GM19395 (cell line): Measurements from ENCODE around the gene EPHA8.

ENCODE experiments used
- ATAC-seq: cut with Tn5 transposase; IDR thresholded peaks from one replicate; pipeline ENCODE4 v1.9.1; 2021; ENCODE audit warnings: mild to moderate bottlenecking, moderate library complexity; ENCODE audit not compliant: unreplicated experiment

EPHA8 gene

DNA sequence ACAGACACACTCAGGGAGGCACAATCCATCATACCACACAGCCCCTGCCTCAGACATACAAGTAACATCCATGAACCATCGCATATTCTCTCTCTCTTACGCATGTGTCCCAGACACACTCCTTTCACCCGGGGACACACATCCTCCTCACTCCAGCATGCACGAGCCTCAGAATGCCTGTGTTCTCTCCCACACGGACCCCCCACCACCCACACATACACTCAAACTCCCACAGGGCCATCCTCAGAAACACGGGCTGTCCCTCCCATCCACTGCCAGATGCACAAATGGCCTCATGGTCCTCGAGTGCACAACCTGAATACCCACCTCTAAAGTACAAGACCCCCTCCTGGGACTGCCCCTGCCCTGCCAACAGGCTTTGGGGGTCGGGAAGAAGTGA, 78.0 kb downstream of the EPHA8 start:
- ATAC-seq, result no peak

DNA sequence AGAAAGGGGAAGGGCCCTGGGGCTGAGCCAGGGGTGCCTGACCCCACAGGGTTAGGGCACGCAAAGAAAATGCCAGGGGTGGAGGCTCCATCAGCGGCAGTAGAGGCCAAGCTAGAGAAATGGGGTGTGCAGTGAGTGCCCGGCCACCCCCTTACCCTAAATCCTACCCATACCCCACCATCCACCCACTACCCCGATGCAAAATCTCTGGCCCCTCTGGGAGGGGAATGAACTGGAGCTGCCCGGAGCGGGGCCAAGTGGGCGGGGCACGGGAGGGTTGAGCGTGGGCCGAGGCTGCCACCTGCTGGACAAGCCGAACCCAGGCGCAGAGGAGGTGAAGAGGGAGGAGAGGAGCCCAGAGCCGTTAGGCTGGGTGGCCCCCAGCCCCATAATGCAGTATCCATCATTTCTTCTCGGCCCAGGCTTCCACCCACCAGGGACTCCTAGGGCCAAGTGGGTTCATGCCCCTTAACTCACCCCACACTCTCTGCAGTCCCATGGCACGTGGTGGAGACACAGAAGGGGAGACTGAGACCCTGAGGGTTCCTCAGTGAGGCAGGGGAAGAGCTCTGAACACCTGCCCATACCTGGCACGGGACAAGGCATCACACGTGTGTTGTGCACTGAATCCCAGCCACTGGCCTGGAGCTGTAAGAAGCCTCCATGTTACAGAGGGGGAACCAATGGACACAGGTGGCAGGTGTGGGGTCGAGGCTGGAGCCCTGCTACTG, 78.8 kb downstream of the EPHA8 start:
- no peak for ATAC-seq

DNA sequence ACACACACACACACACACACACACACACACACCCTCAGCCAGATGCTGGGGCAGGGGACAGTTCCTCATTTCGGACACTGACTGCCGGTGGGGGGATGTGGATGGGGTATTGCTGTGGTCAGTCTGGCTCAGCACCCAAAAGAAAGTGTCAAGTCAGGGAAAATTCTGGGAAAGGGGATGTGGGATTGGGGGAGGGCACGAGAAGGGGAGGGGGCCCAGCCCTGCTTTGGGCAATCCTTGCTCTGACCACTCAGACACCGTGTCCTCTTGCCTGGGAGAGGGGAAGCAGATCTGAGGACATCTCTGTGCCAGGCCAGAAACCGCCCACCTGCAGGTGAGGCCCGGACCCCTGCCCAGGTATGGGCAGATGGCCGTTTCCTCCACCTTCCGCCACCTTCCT, 80.1 kb downstream of the EPHA8 start, which contains the start of gene C1QC:
Gene C1QC (plus strand): TSS at position 253 of the 400 bp plus-strand sequence. CDS start 391 bp downstream, outside the sequence.
- no peak for ATAC-seq

DNA sequence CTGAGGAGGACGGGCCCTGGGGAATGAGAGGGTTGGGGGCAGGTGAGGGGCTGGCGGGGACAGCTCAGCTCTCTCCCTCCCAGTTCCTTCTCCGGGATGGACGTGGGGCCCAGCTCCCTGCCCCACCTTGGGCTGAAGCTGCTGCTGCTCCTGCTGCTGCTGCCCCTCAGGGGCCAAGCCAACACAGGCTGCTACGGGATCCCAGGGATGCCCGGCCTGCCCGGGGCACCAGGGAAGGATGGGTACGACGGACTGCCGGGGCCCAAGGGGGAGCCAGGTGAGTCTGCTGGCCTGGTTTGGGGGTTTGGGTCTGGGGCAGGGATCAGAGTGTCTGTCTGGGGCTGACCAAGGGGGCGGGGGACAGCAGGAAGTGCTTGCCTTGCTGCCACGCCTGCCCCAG, 80.6 kb downstream of the EPHA8 start:
- ATAC-seq, result no peak

DNA sequence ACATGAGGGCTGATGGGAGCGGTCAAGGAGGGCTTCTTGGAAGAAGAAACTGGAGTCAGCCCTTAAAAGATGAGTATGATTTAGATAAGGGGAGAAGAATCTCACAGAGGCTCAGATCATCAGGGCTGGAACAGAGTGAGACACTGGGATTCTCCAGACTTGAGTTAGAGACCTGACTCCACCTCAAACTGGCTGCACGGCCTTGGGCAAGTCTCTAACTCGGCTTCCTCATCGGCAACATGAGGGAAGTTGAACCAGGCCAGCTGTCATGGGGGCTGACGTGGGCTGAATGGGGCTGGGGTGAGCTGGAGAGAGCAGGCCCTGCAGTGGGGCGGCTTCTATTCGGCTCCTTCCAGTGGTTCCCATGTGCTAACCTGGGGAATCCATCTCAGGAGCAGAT, 82.6 kb downstream of the EPHA8 start:
- ATAC-seq, result no peak

DNA sequence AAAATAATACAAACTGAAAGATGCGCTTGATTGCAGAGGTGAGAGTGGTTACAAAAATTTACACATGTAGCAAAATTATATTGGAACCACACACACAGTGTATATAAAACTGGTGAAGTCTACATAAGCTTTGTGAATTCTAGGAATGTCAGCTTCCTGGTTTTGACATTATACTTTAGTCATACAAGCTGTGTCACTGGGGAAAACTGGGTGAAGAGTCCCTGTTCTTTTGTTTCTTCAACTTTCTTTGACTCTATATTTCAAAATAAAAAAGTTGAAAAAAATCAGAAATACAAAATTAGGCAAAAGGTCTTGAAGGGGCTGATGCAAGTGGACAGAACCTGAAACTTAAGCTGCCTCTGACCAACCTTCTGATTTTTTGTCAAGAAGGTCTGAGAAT, 83.1 kb downstream of the EPHA8 start:
- ATAC-seq, result no peak

DNA sequence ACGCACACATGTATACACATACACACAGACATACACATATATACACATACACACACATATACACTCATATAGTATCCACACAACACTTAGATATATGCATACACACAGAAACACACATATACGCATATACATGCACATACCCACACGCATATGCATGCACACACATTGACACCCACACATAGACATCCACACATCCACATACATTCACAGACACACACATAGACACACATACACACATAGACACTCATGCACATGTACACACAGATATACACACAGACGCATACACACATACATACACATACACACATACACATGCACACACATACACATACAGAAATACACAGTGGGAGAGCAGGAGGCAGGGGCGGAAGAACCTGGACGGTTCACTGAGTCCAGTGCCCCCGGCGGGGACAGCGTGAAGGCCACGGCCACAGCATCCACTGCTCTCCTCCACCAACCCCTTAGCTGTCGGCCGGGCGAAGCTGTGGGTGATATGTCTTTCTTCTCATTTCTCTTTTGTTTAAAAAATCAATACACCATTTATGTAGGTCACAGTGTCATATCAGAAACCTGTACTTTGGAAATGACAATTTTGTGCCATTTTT, 86.9 kb downstream of the EPHA8 start:
- ATAC-seq, result no peak

DNA sequence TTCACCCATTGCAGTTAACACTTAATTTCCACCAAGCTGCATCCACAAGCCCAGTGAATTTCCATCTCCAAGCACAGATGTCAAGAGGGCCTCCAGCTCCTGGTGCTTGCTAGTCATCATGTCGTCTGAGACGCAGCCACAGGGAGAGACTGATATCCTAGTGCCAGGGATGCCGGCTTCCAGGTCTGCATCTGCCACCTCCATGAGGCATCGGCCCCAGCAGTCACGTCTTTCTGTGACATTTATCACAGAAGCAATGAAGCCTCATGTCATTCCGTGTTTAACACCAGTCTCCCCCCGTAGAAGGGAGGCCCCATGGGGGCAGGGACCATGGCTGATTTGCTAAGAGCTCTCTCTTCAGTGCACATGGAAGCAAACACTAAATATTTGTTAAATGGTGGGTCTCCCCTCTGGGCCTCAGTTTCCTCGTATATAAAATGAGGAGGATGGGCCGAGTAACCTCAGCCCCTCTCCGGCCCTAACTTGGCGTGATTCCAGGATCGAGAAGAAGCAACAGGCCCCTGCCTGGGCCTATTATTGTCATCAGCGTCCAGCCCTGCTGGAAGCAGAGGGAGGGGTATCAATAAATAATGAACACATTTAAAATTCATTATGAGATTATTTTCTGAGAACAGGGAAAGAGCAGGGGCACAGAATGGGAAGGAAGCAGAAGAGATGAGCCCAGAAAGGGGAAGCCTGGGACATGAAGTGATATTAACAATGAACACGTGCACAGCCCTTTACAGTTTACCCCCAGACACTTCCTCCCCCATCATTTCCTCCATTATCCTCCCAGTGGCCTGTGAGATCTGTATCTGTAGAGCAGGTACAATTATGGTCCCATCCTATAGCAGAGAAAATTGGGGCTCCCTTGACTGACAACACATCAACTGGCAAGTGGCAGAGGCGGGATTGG, 88.9 kb downstream of the EPHA8 start:
- no peak for ATAC-seq

DNA sequence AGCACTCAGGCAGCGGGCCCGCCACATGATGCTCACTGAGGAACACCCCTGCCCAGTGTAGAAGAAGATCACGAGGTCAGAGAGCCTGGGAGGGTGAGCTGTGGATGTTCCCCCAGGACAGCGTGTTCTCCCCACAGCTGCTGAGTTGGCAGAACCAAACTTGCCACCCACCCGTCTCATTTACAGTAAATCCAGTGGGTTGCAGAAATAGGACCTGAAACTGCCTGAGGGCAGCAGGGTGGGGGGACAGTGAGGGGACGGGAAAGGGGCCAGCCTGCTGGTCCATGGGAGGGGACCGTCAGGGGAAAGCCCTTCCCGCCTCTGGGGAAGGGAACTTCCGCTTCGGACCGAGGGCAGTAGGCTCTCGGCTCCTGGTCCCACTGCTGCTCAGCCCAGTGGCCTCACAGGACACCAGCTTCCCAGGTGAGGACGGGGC, 89.6 kb downstream of the EPHA8 start, which contains the start of gene C1QB:
Gene C1QB (plus strand): TSS at position 356 of the 436 bp plus-strand sequence. CDS start 6,227 bp downstream, outside the sequence.
- no peak for ATAC-seq
